ENCODE measurements around the gene VPS37B. TPM values are rescaled to one million over a fixed set of nuclear protein-coding genes. Genes with fewer than 3 reads are reported as not detected.
"Not testable (repeated sequence)": the region's sequence is repeated elsewhere in the genome, so short reads cannot be mapped to it uniquely, and the experiment has no call there.

The VPS37B gene, protein sequence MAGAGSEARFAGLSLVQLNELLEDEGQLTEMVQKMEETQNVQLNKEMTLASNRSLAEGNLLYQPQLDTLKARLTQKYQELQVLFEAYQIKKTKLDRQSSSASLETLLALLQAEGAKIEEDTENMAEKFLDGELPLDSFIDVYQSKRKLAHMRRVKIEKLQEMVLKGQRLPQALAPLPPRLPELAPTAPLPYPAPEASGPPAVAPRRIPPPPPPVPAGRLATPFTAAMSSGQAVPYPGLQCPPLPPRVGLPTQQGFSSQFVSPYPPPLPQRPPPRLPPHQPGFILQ
- total RNA-seq: 10 to 100 TPM; 10.1 to 11.1 TPM

DNA sequence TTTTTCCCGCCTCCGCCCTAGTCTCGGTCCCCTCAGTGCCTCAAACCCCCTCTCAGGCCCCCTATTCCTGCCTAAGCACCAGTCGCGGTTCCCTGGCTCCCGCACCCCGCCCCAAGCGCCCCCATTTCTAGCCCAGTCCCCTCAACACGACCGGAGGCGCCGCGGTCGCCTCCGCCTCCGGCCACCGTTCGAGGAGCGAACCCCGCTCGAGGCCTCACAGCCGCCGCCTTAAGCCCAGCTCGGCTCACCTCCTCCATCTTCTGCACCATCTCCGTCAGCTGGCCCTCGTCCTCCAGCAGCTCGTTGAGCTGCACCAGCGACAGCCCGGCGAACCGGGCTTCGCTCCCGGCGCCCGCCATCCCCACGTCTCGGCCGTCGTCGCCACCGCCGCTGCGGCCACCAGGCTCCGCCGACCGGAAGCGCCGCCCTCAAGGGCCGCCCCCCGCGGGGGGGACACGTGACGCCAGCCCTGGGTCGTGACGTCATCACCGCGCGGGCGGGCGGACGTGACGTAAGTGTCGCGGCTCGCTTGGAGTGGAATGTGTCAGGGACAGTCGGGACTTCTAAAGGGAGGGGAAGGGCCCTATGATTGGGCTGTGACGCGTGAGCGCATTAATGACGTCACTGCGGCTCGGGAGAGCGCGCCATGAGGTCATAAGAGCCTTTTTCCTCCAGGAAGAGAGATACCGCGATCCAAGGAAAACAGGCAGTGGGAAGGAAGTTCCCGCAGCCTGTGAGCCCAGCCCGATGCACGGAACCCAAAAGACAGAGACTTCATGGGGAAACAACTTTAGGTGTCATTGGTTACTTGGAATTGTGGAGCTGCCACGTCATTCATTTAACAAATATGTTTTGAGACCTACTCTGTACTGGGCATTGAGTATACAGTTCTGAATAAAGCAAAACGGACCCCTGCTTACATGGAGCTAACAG, at the start of gene VPS37B:
TSS of gene VPS37B (minus strand) at position 421 of the 933 bp plus-strand sequence. CDS start at position 359, 62 bp downstream.
- peaks cover 16 to 18% of the 10 kb centered on the region in 2 donors for H3K36me3 Mint-ChIP-seq
- H3K27ac Mint-ChIP-seq: peak within 1 kb of the TSS; percentile 92 to 93
- ATAC-seq: peak; percentile 59 to 63
- DNase-seq (ENCODE audit: low spot score in 2 of 2): peak; percentile 82 to 85
- peaks cover 0 to 7% of the 10 kb centered on the region in 2 donors for H3K9me3 Mint-ChIP-seq

GRCh38 chr12:122944605-122945592, 49.0 kb upstream of the VPS37B start:
- ATAC-seq (no peak), DNase-seq (ENCODE audit: low spot score in 2 of 2) (no peak)
- Mint-ChIP-seq H3K36me3 (no peaks in the 10 kb centered on the region), H3K9me3 (no peaks in the 10 kb centered on the region), H3K27ac (peak overlapping the region in 1 of 2 donors; percentile 71)

- Mint-ChIP-seq H3K36me3 (no peaks in the 10 kb centered on the region), H3K9me3 (no peaks in the 10 kb centered on the region), H3K27ac (peak overlapping the region; percentile 22 to 32)
- ATAC-seq: no peak
- DNase-seq (ENCODE audit: low spot score in 2 of 2): no peak
Measured at GRCh38 chr12:122943196-122943595, 47.3 kb upstream of the VPS37B start.

GRCh38 chr12:122942637-122943036, 46.7 kb upstream of the VPS37B start:
- H3K36me3 Mint-ChIP-seq: no peaks in the 10 kb centered on the region
- ATAC-seq (no peak), DNase-seq (ENCODE audit: low spot score in 2 of 2) (no peak)
- H3K9me3 Mint-ChIP-seq: no peaks in the 10 kb centered on the region
- H3K27ac Mint-ChIP-seq: peak overlapping the region in 1 of 2 donors; percentile 32

- H3K36me3 Mint-ChIP-seq; H3K27ac Mint-ChIP-seq; DNase-seq (ENCODE audit: low spot score in 2 of 2); H3K9me3 Mint-ChIP-seq; ATAC-seq: not testable (repeated sequence)
Measured at GRCh38 chr12:122941351-122941750, 45.4 kb upstream of the VPS37B start.

- Mint-ChIP-seq H3K9me3 (no peaks in the 10 kb centered on the region), H3K27ac (no peak overlapping the region), H3K36me3 (no peaks in the 10 kb centered on the region)
- no peak for DNase-seq (ENCODE audit: low spot score in 2 of 2)
- ATAC-seq: no peak
Measured at GRCh38 chr12:122939125-122939524, 43.2 kb upstream of the VPS37B start.

DNA sequence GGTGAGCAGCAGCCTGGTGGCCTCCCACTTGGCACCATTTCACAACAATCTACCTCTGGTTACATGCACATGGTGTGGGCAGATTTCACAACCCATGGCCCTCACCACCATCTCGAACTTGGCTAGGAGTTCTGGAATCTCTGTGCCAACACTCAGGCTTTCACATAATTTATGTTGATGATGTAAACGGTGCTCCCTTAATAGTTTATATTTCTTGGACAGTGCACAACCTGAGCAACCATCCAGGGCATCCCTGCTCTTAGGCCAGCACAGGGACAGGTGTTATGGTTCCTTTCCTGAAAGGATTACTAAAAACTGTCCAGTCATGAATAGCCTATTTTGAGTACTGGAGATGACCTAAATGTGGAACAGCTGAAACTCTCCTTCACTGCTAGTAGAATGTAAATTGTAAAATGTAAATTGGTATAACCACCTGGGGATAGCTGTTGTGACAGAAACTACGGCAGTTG, 41.7 kb upstream of the VPS37B start:
- H3K27ac Mint-ChIP-seq: no peak overlapping the region
- DNase-seq (ENCODE audit: low spot score in 2 of 2) (no peak), ATAC-seq (no peak)
- no peaks in the 10 kb centered on the region for H3K36me3 Mint-ChIP-seq
- no peaks in the 10 kb centered on the region for H3K9me3 Mint-ChIP-seq

- ATAC-seq (no peak), DNase-seq (ENCODE audit: low spot score in 2 of 2) (no peak)
- Mint-ChIP-seq H3K27ac (no peak overlapping the region), H3K9me3 (no peaks in the 10 kb centered on the region), H3K36me3 (no peaks in the 10 kb centered on the region)
Measured at GRCh38 chr12:122935318-122935717, 39.4 kb upstream of the VPS37B start.

DNA sequence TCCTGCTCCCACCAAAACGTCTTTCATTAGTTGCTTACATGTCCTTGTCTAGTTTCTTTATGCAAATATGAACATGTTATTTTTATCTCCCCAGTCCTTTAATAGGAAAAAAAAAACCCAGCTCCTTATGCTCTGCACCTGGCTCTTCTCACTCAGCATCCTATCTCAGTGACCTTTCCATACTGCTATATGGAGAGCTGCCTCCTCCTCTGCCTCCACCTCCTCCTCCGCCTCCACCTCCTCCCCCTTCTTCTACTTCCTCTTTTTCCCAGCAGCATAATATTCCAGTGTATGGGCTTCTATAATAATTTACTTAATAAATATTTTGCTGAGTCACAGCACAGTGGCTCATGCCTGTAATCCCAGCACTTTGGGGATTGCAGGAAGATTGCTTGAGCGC, 38.8 kb upstream of the VPS37B start:
- ATAC-seq (no peak), DNase-seq (ENCODE audit: low spot score in 2 of 2) (no peak)
- Mint-ChIP-seq H3K36me3 (no peaks in the 10 kb centered on the region), H3K27ac (no peak overlapping the region), H3K9me3 (no peaks in the 10 kb centered on the region)

GRCh38 chr12:122932207-122932606, 36.3 kb upstream of the VPS37B start:
- no peak for ATAC-seq
- H3K9me3 Mint-ChIP-seq: no peaks in the 10 kb centered on the region
- H3K36me3 Mint-ChIP-seq: no peaks in the 10 kb centered on the region
- no peak for DNase-seq (ENCODE audit: low spot score in 2 of 2)
- no peak overlapping the region for H3K27ac Mint-ChIP-seq

GRCh38 chr12:122929812-122930211, 33.9 kb upstream of the VPS37B start:
- Mint-ChIP-seq H3K27ac (no peak overlapping the region), H3K36me3 (no peaks in the 10 kb centered on the region), H3K9me3 (no peaks in the 10 kb centered on the region)
- no peak for DNase-seq (ENCODE audit: low spot score in 2 of 2)
- no peak for ATAC-seq

DNA sequence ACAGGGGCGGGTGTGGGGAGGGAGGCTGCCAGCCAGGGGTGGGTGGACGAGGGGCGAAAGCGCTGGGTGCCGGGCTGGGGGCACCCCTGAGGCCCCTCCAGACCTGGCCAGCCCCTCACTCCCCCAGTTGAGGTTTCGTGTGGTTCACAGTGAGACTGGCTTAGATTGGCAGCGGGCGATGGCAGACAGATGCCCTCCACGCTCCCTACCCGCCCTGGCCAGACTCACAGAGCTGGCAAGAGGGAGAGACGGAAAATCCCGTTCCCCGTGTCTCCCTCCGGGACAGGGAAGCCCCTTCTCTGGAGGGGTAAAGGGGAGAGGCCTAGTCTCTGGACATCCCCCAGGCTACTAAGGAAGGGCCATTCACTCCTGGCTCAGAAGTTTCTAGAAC, 33.2 kb upstream of the VPS37B start:
- ATAC-seq: no peak
- Mint-ChIP-seq H3K27ac (no peak overlapping the region), H3K36me3 (no peaks in the 10 kb centered on the region), H3K9me3 (no peaks in the 10 kb centered on the region)
- DNase-seq (ENCODE audit: low spot score in 2 of 2): no peak

DNA sequence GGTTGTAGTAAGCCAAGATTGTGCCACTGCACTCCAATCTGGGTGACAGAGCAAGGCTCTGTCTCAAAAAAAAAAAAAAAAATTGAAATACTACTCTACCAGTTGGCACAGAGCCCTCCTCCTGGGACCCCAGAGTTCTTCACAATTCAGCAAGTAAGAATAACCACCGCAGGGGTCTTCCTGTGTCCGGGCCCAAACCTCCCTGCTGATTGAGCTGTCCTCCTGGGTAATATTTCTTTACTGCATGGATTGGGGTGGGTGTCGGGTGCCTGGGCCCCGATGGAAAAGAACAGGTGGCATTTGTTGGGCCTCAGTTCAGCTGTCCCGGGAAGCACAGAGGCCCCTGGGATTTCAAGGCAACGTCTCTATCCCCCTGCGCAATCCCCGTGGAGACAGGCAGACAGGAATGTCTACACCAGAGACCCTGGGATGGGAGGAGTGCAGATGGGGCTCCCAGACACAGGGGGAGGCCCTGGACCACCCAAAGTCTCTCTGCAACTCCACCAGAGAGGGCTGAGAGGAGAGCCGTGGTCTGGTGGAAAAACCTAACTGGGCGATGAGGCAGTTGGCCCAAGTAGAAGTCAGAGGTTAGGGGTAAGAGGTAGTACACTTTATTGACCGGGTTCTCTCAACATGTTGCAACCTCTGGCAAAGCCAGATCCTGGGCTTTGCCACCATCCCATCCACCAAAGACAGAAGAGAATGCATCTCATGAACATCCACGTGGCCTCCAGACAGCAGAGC, 32.7 kb upstream of the VPS37B start:
- ATAC-seq (no peak), DNase-seq (ENCODE audit: low spot score in 2 of 2) (no peak)
- Mint-ChIP-seq H3K9me3 (no peaks in the 10 kb centered on the region), H3K36me3 (no peaks in the 10 kb centered on the region), H3K27ac (no peak overlapping the region)

DNA sequence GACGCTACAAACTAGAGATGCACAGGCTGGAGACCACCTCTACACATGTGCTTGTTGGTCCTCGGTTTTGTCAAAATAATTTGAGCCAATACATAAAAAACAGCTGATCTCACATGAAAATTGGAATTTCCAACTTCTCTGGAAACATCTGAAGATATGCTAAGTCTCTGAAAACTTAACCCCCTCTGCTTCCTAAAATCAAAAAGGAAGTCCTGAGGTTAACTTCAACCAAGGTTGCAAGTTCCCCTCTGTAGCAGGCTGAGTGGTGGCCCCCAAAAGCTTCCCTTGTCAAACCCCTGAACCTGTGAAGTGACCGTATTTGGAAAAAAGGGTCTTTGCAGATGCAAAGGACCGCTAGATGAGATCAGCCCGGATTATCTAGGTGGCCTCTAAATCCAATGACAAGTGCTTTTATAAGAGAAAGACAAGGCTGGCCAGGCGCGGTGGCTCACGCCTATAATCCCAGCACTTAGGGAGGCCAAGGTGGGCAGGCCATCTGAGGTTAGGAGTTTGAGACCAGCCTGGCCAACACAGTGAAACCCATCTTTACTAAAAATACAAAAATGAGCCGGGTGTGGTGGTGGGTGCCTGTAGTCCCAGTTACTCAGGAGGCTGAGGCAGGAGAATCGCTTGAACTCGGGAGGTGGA, 32.0 kb upstream of the VPS37B start:
- H3K36me3 Mint-ChIP-seq: no peaks in the 10 kb centered on the region
- H3K27ac Mint-ChIP-seq: no peak overlapping the region
- ATAC-seq (no peak), DNase-seq (ENCODE audit: low spot score in 2 of 2) (no peak)
- no peaks in the 10 kb centered on the region for H3K9me3 Mint-ChIP-seq

DNA sequence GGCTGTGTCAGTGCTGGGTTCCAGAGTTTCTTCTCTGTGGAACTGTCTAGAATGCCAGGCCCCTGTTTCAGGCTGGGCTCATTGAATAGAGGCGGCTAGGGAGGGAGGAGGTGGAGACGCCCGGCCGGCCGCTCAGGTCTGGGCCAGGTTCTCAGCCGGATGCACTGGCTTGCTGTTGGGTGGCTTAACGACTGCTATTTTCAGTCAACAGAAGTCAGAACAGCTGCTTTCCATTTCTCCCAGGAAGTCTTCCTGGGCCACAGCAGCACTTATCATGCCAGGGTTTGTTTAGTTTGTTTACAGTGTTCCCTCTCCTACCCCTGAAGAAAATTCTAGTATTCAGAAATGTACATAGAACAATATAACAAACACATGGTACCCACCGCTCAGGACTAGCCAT, 26.0 kb upstream of the VPS37B start:
- DNase-seq (ENCODE audit: low spot score in 2 of 2): no peak
- no peaks in the 10 kb centered on the region for H3K9me3 Mint-ChIP-seq
- ATAC-seq: no peak
- H3K27ac Mint-ChIP-seq: no peak overlapping the region
- H3K36me3 Mint-ChIP-seq: no peaks in the 10 kb centered on the region

Data from activated naive CD4-positive, alpha-beta T cell treated with anti-CD3 and anti-CD28 coated beads, Interleukin-2, amount 50 U/mL, for 72 hours (primary cell).